Keratinocyte (primary cell): ENCODE data around the gene MEF2A.

Source experiments
- CTCF ChIP-seq, 3 experiments: IDR thresholded peaks in 1 of 3; conservative IDR thresholded peaks in 1 of 3; optimal IDR thresholded peaks in 1 of 3; 2 replicates in 2 of 3; 3 replicates in 1 of 3; pipeline versions ENCODE3 to v1.5.1; 2011; ENCODE audit warnings: low read length in 3 of 3, mild to moderate bottlenecking in 3 of 3, moderate library complexity in 2 of 3, control low read depth in 1 of 3, inconsistent platforms in 1 of 3; ENCODE audit not compliant: insufficient read depth in 2 of 3; ENCODE audit errors: extremely low read depth in 1 of 3
- EZH2 ChIP-seq: IDR thresholded peaks from one replicate; pipeline ENCODE4 v1.6.1; 2012; ENCODE audit warnings: inconsistent platforms, mild to moderate bottlenecking, low read length, moderate library complexity

- TF ChIP-seq CTCF (optimal IDR thresholded peaks at IDR 0.05 in 1 of 3, IDR thresholded peaks at IDR 0.05 in 1 of 3, conservative IDR thresholded peaks at IDR 0.05 in 1 of 3; ENCODE audit: extremely low read depth in 1 of 3, insufficient read depth in 2 of 3, low read length in 3 of 3) (no peak), EZH2 (no peak)
Observed at GRCh38 chr15:99615460-99615859, 49.7 kb downstream of the MEF2A start.
